Stimulated activated CD8-positive, alpha-beta memory T cell treated with anti-CD3 and anti-CD28 coated beads, Interleukin-12 subunit alpha, Interleukin-12 subunit beta, amount 100 ng/mL, for 1 hour (primary cell): Measurements from ENCODE around the gene DDIT4.
"Not testable (repeated sequence)": the region's sequence is repeated elsewhere in the genome, so short reads cannot be mapped to it uniquely, and the experiment has no call there.

Experiments
- DNase-seq: peaks from one replicate; pipeline ENCODE4 v3.0.0-alpha.2; 2020; ENCODE audit warnings: low read depth

The DDIT4 gene

DNA sequence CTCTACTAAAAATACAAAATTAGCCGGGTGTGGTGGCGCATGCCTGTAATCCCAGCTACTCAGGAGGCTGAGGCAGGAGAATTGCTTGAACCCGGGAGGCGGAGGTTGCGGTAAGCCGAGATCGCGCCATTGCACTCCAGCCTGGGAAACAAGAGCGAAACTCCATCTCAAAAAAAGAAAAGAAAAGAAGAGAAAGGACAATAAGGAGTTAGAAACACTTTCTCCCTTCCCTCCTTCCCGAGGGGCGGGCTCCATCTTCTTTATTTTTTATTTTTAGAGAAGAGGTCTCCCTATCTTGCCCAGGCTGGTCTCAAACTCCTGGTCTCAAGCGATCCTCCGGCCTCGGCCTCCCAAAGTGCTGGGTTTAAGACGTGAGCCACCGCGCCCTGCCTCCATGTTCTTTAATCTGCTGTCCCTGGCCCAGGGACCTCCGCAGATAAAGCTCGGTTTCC, 23.1 kb downstream of the DDIT4 start:
- not testable (repeated sequence) for DNase-seq

- DNase-seq, result peak; percentile 92
Measured at GRCh38 chr10:72297281-72297804, 23.6 kb downstream of the DDIT4 start.

DNA sequence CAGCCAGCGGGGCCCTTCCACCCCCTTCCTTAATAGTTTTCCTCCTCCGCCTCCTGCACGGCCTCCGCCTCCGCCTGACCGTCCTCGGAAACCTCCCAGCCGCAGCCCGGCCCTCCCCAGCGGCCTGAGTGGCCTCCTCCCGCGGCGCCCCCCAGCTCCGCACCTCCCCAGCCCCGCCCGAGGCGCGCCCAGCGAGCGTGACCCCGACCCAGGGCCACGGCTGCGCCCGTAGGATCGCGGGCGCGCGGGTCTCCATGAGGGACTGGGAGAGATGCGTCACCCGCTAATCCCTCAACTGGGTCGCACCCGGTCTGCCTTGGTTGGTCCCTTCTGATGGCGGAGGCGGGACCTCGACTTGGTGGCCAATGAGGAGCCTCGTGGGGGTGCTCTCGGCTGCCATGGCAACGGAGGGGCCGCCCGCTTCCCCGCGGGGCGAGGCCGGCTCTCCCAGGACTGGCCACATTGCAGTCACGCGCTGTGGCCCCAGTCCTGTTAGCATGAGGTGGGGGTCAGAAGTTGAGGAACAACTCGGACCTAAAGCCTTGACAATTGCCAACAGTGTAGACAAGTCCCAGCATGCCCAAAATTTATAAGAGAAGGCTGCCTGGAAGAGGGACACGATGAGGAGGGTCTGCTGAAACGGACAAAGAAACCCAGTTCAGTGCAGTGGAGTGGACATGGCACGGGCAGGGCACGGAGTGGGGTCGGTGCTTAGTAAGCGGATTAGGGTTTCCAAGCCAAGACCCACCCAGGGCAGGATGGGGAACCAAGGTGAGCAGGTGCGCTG, 24.3 kb downstream of the DDIT4 start:
- peak; percentile 79 for DNase-seq

DNA sequence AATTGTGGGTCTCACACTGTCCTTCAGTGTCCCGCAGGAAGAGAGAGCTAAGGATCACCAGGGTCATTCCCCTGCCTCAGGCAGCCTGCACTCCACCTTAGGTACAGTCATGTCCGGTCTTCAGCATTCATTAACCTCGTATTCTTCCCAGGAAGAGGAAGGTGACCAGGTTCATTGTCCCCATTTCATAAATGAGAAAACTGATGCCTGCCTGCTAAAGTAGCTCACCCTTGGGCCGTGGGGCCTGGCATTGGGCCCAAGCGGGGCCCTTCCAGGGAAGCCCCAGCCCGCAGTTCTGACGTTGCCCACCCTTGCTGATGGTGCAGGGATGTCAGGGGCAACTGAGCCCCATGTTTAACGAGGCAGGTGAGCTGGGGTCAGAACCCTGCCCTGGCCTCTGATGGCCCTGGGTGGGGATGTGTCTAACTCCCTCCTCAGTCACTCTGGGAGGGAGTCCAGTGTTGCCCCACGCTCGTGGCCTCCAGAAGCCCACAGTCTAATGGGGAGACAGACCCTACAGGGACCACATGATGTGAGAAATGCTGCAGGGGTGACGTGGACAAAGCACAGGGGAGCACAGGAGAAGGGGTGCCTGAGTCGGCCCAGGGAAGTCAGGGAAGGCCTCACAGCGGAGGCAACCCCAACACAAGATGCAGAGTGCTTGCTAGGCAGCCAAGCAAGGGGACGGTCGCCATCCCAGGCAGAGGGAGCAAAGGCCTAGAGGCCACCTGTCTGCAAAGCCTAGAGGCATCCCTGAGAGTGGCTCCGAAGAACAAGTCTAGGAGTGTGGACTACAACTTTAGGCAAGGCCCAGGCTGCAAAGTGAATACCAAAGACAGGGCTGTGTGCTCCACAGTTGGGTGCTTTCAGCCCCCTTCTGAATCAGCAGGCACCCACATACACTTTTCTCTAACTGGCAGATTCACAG, 25.1 kb downstream of the DDIT4 start:
- no peak for DNase-seq

GRCh38 chr10:72303424-72304128, 29.9 kb downstream of the DDIT4 start:
- no peak for DNase-seq

DNA sequence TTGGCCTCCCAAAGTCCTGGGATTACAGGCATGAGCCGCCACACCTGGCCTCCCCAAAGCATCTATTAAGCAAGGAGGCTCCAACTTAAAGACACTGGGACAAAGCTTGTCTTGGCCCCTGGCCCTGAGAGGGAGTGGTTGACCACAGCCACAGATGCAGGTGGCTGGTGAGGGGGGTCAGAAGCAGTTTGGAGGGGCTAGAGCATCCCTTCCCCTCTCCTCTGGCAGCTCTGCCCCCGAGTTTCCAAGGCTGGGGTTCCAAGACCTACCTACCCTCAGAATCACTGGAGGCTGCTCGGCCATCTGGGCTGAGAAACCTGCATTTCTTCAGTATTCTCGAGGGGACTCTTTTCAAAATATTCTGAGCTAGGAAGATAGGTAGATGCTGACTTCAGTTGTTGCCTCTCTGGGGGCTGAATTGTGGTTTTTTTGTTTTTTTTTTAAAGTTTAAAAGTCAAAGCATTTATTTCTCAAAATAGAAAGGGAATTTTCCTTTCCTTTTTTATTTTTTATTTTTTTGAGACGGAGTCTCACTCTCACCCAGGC, 32.6 kb downstream of the DDIT4 start:
- no peak for DNase-seq

GRCh38 chr10:72307711-72308110, 34.0 kb downstream of the DDIT4 start:
- not testable (repeated sequence) for DNase-seq

DNA sequence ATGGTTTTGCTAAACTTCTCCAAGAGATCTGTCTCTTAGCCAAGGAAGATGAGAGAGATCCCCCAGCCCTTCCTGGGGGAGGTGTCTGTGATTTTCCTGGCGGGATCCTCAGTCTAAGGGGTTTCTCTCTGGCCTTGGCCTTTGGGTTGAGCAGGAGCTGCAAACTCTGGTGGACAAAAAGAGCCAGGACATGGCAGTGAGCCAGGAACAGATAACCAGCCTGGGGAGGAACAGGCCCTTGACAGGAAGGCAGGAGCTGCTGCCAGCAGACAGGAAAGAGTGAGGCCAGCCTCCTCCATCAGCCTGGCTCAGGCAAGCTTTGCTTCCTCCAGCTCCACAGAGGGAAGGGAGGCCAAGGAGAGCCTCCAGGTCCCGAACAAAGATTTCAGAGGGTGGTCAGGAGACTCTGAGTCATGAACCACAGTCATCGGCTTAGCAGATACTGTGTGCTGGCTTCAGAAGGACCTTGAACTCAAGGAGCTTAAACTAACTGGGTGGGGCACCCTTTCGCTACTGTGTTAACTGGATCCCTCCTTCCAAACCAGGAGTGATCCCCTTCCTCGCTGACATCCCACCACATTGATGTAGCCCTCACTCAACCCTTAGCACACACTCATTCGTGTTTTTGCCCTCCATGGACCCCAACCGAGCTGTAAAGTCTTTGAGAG, 34.7 kb downstream of the DDIT4 start:
- no peak for DNase-seq

GRCh38 chr10:72309290-72310240, 35.8 kb downstream of the DDIT4 start:
- no peak for DNase-seq

DNA sequence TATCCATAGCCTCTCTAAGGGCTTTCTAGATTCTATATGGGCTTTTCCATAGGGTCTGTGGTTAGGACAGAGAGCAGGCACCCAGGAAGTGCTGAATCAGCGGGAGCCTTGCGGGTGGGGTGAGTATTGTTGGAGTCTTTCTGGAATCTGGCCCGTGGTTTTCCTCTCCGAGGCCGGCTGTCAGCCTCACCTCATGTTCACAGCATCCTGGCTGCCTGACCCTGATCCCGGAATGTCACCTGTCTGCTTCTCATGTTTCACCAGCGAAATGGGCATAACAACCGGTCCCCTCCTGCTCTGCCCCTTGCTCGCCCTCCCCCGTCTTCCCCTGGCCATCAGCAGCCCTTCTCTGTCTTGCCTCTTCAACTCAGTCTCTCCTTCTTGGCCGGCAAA, 36.5 kb downstream of the DDIT4 start:
- no peak for DNase-seq

DNA sequence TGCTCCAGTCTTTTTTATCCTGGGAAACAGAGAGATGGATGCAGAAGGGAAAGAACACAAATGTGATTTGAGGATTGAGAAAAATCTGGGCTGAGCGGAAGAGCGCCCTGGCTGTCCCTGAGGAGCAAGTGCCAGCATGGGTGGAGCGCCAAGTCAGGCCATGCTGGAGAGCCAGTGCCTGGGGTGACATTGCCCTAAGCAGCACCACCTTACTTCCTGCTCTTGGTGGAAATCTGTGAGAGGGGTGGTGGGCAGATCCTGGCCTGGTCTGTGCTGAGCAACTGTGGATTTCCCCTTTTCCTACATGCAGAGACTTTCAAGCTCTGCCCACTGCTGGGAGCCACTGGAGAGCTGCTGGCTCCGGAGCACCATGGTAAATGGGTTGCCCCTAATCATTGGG, 36.9 kb downstream of the DDIT4 start:
- DNase-seq, result no peak

DNA sequence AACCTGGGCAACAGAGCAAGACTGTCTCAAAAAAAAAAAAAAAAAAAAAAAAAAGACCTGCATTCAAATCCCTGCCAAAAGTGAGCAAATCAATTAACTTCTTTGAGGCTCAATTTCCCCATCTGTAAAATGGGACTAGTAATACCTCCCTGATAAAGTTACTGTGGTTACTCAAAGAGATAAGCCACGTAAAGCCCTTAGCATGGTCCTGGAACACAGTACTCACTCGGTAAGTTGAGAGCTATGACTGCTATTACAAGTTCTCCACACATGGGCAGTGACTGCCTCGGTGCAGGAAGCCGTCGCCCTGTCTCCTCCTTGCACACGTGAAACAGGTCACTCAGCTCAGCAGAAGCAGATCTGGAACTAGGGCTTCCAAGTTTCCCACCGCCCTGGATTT, 37.9 kb downstream of the DDIT4 start:
- no peak for DNase-seq

DNA sequence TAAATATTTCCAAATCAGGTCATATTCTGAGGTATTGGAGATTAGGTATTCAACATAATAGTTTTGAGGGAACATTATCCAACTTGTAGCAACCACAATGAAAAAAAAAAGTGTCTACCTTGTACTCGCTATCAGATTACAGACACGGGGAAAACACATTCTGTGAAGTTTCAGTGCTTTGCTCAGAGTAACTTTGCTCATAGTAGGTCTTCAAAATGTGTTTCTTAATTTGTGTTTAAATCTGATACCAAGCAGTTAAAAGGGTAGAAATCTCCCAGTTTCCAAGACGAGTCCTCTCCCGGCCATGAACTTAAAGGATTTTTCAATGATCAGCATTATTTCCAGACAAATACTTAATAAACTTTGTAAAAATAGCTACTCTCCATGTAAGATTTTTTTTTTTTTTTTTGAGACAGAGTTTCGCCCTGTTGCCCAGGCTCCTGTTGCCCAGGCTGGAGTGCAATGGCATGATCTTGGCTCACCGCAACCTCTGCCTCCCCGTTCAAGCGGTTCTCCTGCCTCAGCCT, 39.2 kb downstream of the DDIT4 start:
- DNase-seq, result no peak

- DNase-seq, result no peak
Measured at GRCh38 chr10:72314263-72314662, 40.5 kb downstream of the DDIT4 start.

DNA sequence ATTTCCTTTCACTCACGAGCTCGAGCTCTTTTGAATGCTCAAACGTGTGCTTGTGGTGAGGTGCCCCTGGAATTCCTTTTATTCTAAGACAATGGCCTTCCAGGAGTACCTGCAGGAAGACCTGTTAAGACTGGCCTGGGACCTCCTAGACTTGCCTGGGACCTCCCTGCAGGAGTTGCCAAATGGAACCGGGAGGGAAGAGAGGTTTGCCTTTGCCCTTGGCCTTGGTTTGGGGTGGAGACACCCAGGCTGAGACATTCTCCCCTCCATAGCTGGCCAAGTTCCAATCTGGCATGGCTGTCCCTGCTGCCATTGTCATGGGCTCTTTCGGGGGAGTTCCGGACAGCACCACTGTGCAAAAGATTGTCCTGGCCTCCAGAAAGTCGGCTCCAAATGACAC, 41.3 kb downstream of the DDIT4 start:
- no peak for DNase-seq

- no peak for DNase-seq
Measured at GRCh38 chr10:72315611-72316385, 42.1 kb downstream of the DDIT4 start.

DNA sequence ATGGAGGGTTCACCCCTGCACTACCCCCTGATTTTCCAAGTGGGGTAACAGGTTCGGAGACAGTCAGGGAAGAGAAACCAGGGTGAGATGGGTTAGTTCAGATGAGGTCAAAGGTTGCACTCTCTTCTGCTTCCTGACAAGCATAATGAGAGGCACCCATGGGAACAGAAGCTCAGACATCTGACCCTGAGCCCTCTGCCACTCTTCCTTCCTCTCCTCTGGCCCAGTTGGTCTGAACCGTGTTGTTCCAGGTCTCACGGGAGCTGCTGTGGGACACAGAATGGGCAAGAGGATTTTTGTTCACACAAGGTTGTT, 42.6 kb downstream of the DDIT4 start:
- no peak for DNase-seq

- DNase-seq, result no peak
Measured at GRCh38 chr10:72316748-72317435, 43.2 kb downstream of the DDIT4 start.
